Peyer's patch (tissue), 4 donors: ENCODE data around the gene SPDYE1. TPM values are rescaled to one million over a fixed set of nuclear protein-coding genes. Genes with fewer than 3 reads are reported as not detected.
A peak's percentile ranks its signal among the peaks of the same experiment; 100 is the strongest.

ENCODE experiments used
- DNase-seq, 3 donors: peaks; one replicate each; pipeline ENCODE4 v3.0.0-alpha.2; 2017 to 2019
- H3K27ac ChIP-seq, 4 donors: fragments of 200-600 bp; sonication (generic); one replicate each; pipeline ENCODE4 v1.5.1; 2016 to 2019
- H3K27me3 ChIP-seq, 2 donors: fragments of 200-600 bp; sonication (generic); one replicate each; pipeline ENCODE4 v1.5.1; 2019
- H3K36me3 ChIP-seq, 3 donors: fragments of 200-600 bp; sonication (generic); one replicate each; pipeline ENCODE4 v1.5.1; 2016 to 2019
- H3K4me1 ChIP-seq, 4 donors: fragments of 200-600 bp; sonication (generic); one replicate each; pipeline ENCODE4 v1.5.1; 2016 to 2019
- H3K4me3 ChIP-seq, 4 donors: fragments of 200-600 bp; sonication (generic); 1 replicate in 3 of 4; 2 replicates in 1 of 4; pipeline ENCODE4 v1.5.1; 2016 to 2019; ENCODE audit warnings: mild to moderate bottlenecking in 1 of 4
- H3K9me3 ChIP-seq, 4 donors: fragments of 200-600 bp; sonication (generic); one replicate each; pipeline ENCODE4 v1.5.1; 2016 to 2019; ENCODE audit warnings: mild to moderate bottlenecking in 1 of 4
- POLR2A ChIP-seq, 2 donors: fragments of 450-650 bp; IDR thresholded peaks; one replicate each; pipeline ENCODE4 v1.5.1; 2017; ENCODE audit warnings: antibody characterized with exemption in 2 of 2, mild to moderate bottlenecking in 2 of 2, moderate library complexity in 2 of 2
- total RNA-seq, 4 donors: library from RNA; depleted of rRNA; stranded (reverse); fragments of >200 nt; gene quantifications; one replicate each; pipeline ENCODE4 v1.1.0, GENCODE V29; 2016
- TF ChIP-seq, protein P1 (sequence below), 6 experiments: fragments of 450-650 bp in 4 of 6; fragments of 200-600 bp in 2 of 6; sonication (generic) in 1 of 6; IDR thresholded peaks; one replicate each; pipeline ENCODE4 v1.5.1; 2017 to 2019; ENCODE audit warnings: antibody characterized with exemption in 6 of 6, mild to moderate bottlenecking in 3 of 6, moderate library complexity in 1 of 6

Gene SPDYE1
- total RNA-seq, 4 donors from 2014 or later: not detected

DNA sequence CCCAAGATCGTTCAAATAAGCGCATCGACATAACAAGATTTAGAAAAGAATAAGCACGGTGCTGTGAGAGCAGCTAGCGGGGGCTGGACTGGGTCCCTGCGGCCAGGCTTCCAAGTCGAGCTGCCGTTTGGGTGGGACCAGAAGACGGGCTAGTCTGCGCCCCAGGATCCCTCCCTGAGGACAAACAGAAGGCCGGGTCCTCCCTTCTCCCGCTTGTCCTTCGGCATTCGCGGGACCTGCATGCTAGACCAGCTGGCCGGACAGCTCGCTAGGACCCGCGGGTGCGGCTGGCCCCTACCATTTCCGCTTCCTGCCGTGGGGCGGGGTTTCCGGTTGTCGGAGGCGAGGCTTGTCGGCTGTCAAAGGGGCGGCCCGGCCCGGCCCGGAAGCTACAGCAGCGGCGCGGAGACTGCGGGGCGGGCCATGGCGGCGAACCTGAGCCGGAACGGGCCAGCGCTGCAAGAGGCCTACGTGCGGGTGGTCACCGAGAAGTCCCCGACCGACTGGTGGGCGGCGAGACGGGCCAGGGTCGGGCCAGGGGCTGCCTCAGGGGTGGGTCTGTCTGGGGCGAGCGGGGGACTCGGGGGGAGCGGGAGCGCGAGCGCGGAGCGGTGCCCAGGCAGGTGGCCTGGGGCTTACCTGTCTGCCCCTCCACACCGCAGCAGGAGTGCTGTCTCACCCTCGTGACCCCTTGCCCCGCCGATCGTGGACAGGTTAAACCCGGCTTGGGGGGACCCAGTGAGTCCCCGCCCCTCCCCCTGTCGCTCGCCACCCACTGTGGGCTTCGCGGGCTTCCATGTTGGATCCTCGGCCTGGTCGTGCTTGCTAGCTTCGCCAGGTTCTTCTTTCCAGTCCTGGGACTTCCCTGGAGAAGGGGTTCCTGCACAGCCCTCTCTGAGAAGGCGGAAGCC is 46.9 kb downstream of the SPDYE1 start, which contains the start of gene DBNL:
TSS of gene DBNL (plus strand) at position 388 of the 911 bp plus-strand sequence. CDS start at position 424, 36 bp downstream.
- TF ChIP-seq POLR2A (IDR thresholded peaks at IDR 0.05): peak; percentile 90 to 93
- TF ChIP-seq, protein P1, sequence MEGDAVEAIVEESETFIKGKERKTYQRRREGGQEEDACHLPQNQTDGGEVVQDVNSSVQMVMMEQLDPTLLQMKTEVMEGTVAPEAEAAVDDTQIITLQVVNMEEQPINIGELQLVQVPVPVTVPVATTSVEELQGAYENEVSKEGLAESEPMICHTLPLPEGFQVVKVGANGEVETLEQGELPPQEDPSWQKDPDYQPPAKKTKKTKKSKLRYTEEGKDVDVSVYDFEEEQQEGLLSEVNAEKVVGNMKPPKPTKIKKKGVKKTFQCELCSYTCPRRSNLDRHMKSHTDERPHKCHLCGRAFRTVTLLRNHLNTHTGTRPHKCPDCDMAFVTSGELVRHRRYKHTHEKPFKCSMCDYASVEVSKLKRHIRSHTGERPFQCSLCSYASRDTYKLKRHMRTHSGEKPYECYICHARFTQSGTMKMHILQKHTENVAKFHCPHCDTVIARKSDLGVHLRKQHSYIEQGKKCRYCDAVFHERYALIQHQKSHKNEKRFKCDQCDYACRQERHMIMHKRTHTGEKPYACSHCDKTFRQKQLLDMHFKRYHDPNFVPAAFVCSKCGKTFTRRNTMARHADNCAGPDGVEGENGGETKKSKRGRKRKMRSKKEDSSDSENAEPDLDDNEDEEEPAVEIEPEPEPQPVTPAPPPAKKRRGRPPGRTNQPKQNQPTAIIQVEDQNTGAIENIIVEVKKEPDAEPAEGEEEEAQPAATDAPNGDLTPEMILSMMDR (IDR thresholded peaks at IDR 0.05): no peak
- Histone ChIP-seq H3K4me3 (peak within 1 kb of the TSS; percentile 80 to 97 (median 92)), H3K9me3 (no peaks in the 10 kb centered on the region), H3K27me3 (no peaks in the 10 kb centered on the region), H3K36me3 (peaks cover 0 to 6% (median 0%) of the 10 kb centered on the region in 3 donors), H3K27ac (peak within 1 kb of the TSS; percentile 87 to 99 (median 95)), H3K4me1 (peaks cover 0 to 33% (median 14%) of the 10 kb centered on the region in 4 donors)
- peak; percentile 95 to 98 (median 98) for DNase-seq

DNA sequence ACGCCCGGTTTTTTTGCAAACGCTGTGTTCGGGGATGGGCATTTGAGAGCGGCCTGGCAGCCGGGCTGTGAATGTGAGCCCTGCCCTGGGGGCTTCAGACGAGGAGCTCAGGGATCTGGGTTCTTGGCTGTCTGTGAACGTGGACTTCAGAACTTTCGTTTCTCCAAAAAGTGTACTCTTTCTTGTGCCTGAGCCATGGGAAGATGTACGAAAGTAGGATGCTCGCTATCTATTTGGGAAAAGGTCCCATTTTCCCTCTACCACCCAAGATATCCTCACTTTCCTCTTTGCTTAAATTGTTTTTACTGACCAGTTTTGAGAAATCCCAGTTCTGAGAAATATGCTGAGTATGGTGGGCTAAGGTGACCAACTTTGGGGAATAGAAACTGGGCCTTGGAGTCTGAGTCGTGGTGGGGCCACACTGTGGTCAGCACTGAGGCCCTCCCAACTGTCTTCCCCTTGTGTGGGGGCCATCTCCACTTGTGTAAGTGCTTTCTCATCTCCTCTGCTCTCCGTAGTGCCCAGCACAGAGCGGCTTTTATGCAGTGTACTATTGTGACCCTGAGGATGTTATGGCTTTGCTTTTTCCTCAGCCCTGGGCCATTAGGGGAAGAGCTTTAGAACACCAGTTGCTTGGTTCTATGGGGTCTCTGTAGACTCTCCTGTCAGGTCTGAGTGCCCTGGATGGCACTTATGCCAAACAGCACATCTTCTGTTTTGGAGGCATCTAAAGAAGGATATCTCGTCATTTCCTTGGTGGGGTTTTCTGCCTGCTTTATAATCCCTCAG is 47.7 kb downstream of the SPDYE1 start:
- Histone ChIP-seq H3K27ac (peak overlapping the region; percentile 87 to 99 (median 95)), H3K4me1 (peaks cover 0 to 33% (median 14%) of the 10 kb centered on the region in 4 donors), H3K9me3 (no peaks in the 10 kb centered on the region), H3K27me3 (no peaks in the 10 kb centered on the region), H3K4me3 (peak overlapping the region; percentile 80 to 97 (median 92)), H3K36me3 (peaks cover 0 to 14% (median 0%) of the 10 kb centered on the region in 3 donors)
- no peak for TF ChIP-seq POLR2A (IDR thresholded peaks at IDR 0.05)
- TF ChIP-seq, protein P1 (IDR thresholded peaks at IDR 0.05): no peak
- DNase-seq: no peak

DNA sequence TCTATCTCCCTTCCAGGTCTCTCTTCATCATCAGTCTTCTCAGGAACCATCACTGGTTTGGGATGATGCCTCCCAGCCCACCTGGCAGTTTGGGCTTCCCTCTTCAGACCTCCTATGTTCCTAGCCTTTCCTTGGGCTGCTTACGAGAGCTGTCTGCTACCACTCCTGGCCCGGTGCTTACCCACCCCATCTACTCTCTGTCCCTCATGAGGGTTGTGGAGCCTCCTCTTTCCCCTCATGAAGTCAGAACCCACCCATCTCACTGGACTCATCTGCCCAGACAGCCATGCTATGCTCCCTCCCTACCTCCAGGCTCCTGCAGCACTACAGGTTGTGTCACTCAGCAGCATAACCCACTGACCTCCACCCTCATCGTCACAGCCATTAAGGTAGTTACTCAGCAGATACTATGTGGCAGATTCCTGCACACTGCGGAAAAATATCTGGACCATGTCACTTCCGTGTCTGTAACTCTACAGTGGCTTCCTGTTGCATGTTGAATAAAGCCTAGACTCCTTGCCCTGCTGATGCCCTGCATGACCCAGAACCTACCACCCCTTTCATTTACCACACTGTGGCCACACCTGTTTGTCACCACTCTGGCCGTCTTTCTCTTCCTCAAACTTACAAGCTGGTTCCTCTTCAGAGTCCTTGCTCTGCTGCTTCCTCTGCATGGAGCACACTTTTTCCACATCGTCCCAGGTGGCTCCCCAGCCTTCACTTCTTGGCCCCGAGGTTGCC is 48.8 kb downstream of the SPDYE1 start:
- peak in 2 of 3 donors; percentile 78 to 82 for DNase-seq
- H3K9me3 ChIP-seq: no peaks in the 10 kb centered on the region
- peak overlapping the region in 3 of 4 donors; percentile 8 to 99 (median 97) for H3K27ac ChIP-seq
- peak overlapping the region in 1 of 4 donors; percentile 97 for H3K4me3 ChIP-seq
- TF ChIP-seq, protein P1 (IDR thresholded peaks at IDR 0.05): no peak
- TF ChIP-seq POLR2A (IDR thresholded peaks at IDR 0.05): no peak
- no peaks in the 10 kb centered on the region for H3K27me3 ChIP-seq
- peaks cover 0 to 26% (median 11%) of the 10 kb centered on the region in 4 donors for H3K4me1 ChIP-seq
- H3K36me3 ChIP-seq: peaks cover 0 to 24% (median 0%) of the 10 kb centered on the region in 3 donors

DNA sequence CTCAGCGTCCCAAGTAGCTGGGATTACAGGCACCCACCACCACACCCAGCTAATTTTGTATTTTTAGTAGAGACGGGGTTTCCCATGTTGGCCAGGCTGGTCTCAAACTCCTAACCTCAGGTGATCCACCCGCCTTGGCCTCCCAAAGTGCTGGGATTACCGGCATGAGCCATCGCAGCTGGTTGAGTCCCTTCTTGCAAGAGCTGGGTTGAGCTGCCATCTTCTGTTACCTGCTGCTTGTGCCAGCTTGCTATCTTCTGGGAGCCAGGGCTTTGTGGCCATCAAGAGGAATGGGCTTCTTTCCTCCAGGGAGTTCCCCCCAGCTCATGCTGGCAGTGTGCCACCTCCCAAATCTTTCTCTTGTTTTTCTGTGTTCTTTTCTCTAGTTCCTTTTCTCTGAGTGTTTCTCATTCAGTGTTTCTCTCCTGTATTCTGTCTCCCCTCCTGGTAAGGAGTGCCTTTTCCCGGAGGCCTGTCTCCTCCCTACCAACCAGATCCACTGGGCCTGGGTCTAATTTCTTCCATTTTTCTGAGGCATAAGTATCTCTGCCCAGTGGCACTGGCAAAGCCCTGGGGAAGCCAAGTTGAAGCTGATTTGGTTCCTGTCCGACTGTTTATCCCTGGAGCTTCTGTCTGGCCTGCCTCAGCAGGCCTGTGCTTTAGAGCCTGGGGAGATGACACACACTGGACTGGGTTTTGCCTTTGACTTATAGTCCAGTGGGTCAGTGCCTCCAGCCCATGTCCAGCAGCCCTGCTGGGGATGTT is 50.5 kb downstream of the SPDYE1 start:
- H3K4me3 ChIP-seq: no peak overlapping the region
- H3K36me3 ChIP-seq: peaks cover 0 to 41% (median 0%) of the 10 kb centered on the region in 3 donors
- no peaks in the 10 kb centered on the region for H3K27me3 ChIP-seq
- no peaks in the 10 kb centered on the region for H3K9me3 ChIP-seq
- peaks cover 0 to 26% (median 11%) of the 10 kb centered on the region in 4 donors for H3K4me1 ChIP-seq
- DNase-seq: no peak
- TF ChIP-seq, protein P1 (IDR thresholded peaks at IDR 0.05): no peak
- TF ChIP-seq POLR2A (IDR thresholded peaks at IDR 0.05): no peak
- peak overlapping the region in 1 of 4 donors; percentile 18 for H3K27ac ChIP-seq
